HepG2 (cell line): ENCODE results near the gene SEC16A. TPM values are rescaled to one million over a fixed set of nuclear protein-coding genes. Genes with fewer than 3 reads are reported as not detected.

Source experiments
- ATAC-seq: fragments of 200-7000 bp; cut with Tn5 transposase; 3 replicates; pipeline ENCODE4 v1.9.1; 2020; ENCODE audit warnings: mild to moderate bottlenecking, moderate library complexity
- BruUV-seq: library from RNA; stranded (reverse); fragments of 400-500 nt; replicated peaks from 2 replicates; lab custom pipeline; 2021; lab: Mats Ljungman, UMichigan
- CTCF ChIA-PET: fragments of 300-600 bp; formaldehyde crosslinking; extraction: SDS; loops from one replicate; lab custom pipeline; 2021; ENCODE audit warnings: low total read pairs, inconsistent platforms, low intra/inter-chr PET ratio; lab: Yijun Ruan, JAX
- POLR2A ChIA-PET: fragments of 350-600 bp; sonication (Branson Sonifier 250); formaldehyde crosslinking; loops from one replicate; lab custom pipeline; 2020; ENCODE audit warnings: antibody characterized with exemption, inconsistent platforms; lab: Yijun Ruan, JAX
- DNase-seq: peaks from one replicate; pipeline ENCODE4 v3.0.0-alpha.2; 2015; ENCODE audit warnings: low spot score
- FAIRE-seq: peaks from 3 replicates; lab custom pipeline; 2011; peaks lifted over from hg19 to GRCh38; lab: Jason Lieb, UNC
- H2AFZ ChIP-seq: one replicate; pipeline ENCODE4 v1.6.1; 2011; ENCODE audit warnings: low read length, inconsistent platforms
- H3K27ac ChIP-seq: fragments of 300-600 bp; 3 replicates; pipeline ENCODE4 v1.8.0; 2011; ENCODE audit warnings: mixed run types, mild to moderate bottlenecking, mixed read lengths, low read length, inconsistent platforms; ENCODE audit not compliant: insufficient read depth; ENCODE audit errors: extremely low read length
- H3K27me3 ChIP-seq, 2 experiments: fragments of 200-600 bp in 1 of 2; 2 replicates in 1 of 2; 3 replicates in 1 of 2; pipeline versions ENCODE4 v1.6.0 to v1.8.0; 2011; ENCODE audit warnings: low read length in 2 of 2, mild to moderate bottlenecking in 2 of 2, moderate library complexity in 2 of 2, inconsistent platforms in 1 of 2; ENCODE audit not compliant: insufficient read depth in 2 of 2, control insufficient read depth in 1 of 2
- H3K36me3 ChIP-seq, 2 experiments: fragments of 200-600 bp in 1 of 2; replicated peaks in 1 of 2; 2 replicates in 1 of 2; 3 replicates in 1 of 2; pipeline versions ENCODE4 v1.5.1 to v1.8.0; 2011; ENCODE audit warnings: low read length in 2 of 2, inconsistent platforms in 1 of 2; ENCODE audit not compliant: insufficient read depth in 2 of 2, control insufficient read depth in 1 of 2
- H3K4me1 ChIP-seq: 2 replicates; pipeline ENCODE4 v1.5.1; 2012; ENCODE audit warnings: low read length, inconsistent platforms; ENCODE audit not compliant: insufficient read depth
- H3K4me2 ChIP-seq: 2 replicates; pipeline ENCODE4 v1.6.0; 2011; ENCODE audit warnings: low read depth, low read length, inconsistent platforms
- H3K4me3 ChIP-seq, 3 experiments: fragments of 200-600 bp in 1 of 3; sonication (generic), shearing (Covaris generic) in 1 of 3; replicated peaks in 1 of 3; 2 replicates each; pipeline ENCODE4 v1.5.1; 2011 to 2016; ENCODE audit warnings: low read length in 3 of 3, inconsistent platforms in 2 of 3, low read depth in 2 of 3, mild to moderate bottlenecking in 2 of 3, control low read depth in 1 of 3, mixed read lengths in 1 of 3; ENCODE audit not compliant: insufficient read depth in 1 of 3
- H3K79me2 ChIP-seq: one replicate; pipeline ENCODE4 v1.6.1; 2011; ENCODE audit warnings: low read length, inconsistent platforms; ENCODE audit not compliant: insufficient read depth
- H3K9ac ChIP-seq: 2 replicates; pipeline ENCODE4 v1.6.0; 2011; ENCODE audit warnings: mild to moderate bottlenecking, low read depth, low read length, inconsistent platforms; ENCODE audit not compliant: insufficient read depth
- H3K9me3 ChIP-seq: 2 replicates; pipeline ENCODE4 v1.5.1; 2012; ENCODE audit warnings: mild to moderate bottlenecking, low read length
- H4K20me1 ChIP-seq: 2 replicates; pipeline ENCODE4 v1.6.0; 2011; ENCODE audit warnings: inconsistent platforms, mild to moderate bottlenecking, low read length, moderate library complexity; ENCODE audit not compliant: insufficient read depth
- AHR ChIP-seq: IDR thresholded peaks from 2 replicates; pipeline ENCODE4 v1.6.1; 2018; ENCODE audit warnings: missing genetic modification reagents, missing compliant biosample characterization
- POLR2A ChIP-seq, 2 experiments: IDR thresholded peaks; 2 replicates each; pipeline ENCODE4 v1.6.1; 2011; ENCODE audit warnings: low read depth in 2 of 2, low read length in 2 of 2, mild to moderate bottlenecking in 1 of 2, moderate library complexity in 1 of 2; ENCODE audit not compliant: insufficient read depth in 1 of 2
- TEAD3 ChIP-seq: optimal IDR thresholded peaks from 2 replicates; pipeline ENCODE3; 2016; ENCODE audit warnings: borderline replicate concordance
- ZKSCAN8 ChIP-seq: IDR thresholded peaks from 2 replicates; pipeline ENCODE4 v1.6.1; 2016; ENCODE audit warnings: borderline replicate concordance, missing genetic modification reagents, missing compliant biosample characterization
- ZNF563 ChIP-seq: sonication (generic); formaldehyde crosslinking; IDR thresholded peaks from 2 replicates; pipeline ENCODE4 v1.8.0; 2022; ENCODE audit warnings: mild to moderate bottlenecking, moderate library complexity, missing genetic modification reagents
- WGBS: methylation state at CpG from one replicate; pipeline ENCODE4 v1.1.6; 2017; ENCODE audit warnings: low lambda C conversion rate; 5-methylcytosine and 5-hydroxymethylcytosine counted together
- in situ Hi-C: cut with HindIII; loops from 2 replicates; pipeline ENCODE4 v1.10.0; 2017; ENCODE audit warnings: low pct_unique_long_range_greater_than_20kb; ENCODE audit not compliant: extremely low pct_ligation_motif_present
- intact Hi-C: fragments of 100-400 bp; cut with micrococcal nuclease; formaldehyde crosslinking; loops from one replicate; pipeline ENCODE4 v1.10.0; 2022; ENCODE audit not compliant: unreplicated experiment
- polyA plus RNA-seq, 8 experiments: library from polyadenylated mRNA; depleted of rRNA in 3 of 8; stranded (reverse) in 7 of 8; unstranded in 1 of 8; fragments of >200 nt; fragmentation: Illumina TruSeq in 4 of 8; extraction: Trizol in 4 of 8; gene quantifications; 2 replicates each; pipeline versions ENCODE4 v1.2.1 to v1.2.3, GENCODE V29; 2011 to 2016; ENCODE audit warnings: low read depth in 4 of 8, missing spikeins in 1 of 8, mixed read lengths in 1 of 8; ENCODE audit not compliant: insufficient read depth in 1 of 8
- total RNA-seq, 5 experiments: library from RNA; depleted of rRNA; stranded (reverse); fragments of >200 nt; fragmentation: Illumina TruSeq; extraction: Trizol; gene quantifications; 2 replicates each; pipeline ENCODE4 v1.2.3, GENCODE V29; 2016; ENCODE audit warnings: low read depth in 1 of 5
- TF ChIP-seq, protein P1 (sequence below): IDR thresholded peaks from 2 replicates; pipeline ENCODE4 v1.6.1; 2016; ENCODE audit warnings: control low read depth

Gene SEC16A
- total and polyA plus RNA-seq, 2 of the 13 experiments (the other 11 are each of a cell fraction or from before 2014, with no cell fraction given) = 15.9 to 18.9 TPM

DNA sequence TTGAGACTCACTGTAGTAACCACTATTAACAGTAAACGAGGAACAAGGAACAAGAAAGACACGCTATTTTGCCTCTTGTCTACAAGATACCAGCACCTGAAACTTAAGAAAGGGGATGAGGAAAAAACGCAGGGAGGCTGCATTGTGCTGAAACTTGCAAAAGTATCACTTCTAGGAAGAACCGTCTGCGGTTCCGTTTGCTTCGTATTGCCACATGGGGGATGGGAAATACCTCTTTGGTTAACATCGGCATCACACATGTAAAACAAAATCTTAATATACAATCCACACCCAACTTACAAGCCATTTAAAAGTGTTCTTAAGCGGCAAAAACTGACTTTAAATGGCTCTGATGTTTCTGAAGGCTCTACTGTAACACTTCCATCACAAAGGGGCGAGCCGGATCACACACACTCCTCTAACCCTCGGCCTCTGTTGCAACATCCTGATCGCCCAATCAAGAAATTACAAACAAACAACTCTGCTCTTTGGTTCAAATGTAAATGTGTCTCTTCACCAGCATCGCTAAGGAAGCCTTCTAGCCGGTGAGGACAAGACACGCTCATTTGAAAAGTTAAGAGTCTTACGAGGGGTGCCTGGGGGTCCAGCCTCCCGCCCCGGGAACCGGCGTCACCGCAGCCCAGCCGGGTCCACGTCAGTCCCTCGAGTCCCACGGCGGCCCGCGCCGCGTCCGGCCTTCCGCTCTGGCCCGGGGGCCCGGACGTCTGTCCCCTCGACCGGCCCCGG, 621 bp downstream of the SEC16A start (continued):
- no peak for TF ChIP-seq AHR (CRISPR knock-in tag)
- TF ChIP-seq ZKSCAN8 = no peak
- no peak for TF ChIP-seq ZNF563 (CRISPR knock-in tag)

DNA sequence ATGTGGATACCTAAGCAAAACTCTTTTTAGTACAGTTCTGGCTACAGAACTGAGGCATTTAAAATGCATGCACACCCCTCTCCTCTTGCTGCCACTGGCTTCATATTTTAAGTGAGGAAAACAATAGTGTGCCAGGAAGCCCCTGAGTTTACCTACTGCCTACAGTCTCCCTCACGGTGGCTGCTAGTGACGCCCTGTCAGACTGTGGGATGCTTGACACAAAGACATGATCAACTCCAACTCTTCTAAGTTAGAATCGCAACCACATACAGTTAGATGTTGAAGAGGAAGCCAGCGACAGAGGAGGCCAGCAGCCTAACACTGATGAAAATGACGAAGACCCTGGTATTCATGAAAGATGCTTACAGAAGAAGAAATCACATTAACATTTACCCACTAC, 1.3 kb downstream of the SEC16A start:
- FAIRE-seq = peak; percentile 8
- TF ChIP-seq TEAD3 (CRISPR knock-in tag) (peak; percentile 13), POLR2A (IDR thresholded peaks at IDR 0.05; ENCODE audit: insufficient read depth in 1 of 2, low read depth in 2 of 2, low read length in 2 of 2) (0 out of 4 replicates have a peak, but pooled peaks of 1 of the 2 experiments have one; percentile 20)
- TF ChIP-seq, protein P1, sequence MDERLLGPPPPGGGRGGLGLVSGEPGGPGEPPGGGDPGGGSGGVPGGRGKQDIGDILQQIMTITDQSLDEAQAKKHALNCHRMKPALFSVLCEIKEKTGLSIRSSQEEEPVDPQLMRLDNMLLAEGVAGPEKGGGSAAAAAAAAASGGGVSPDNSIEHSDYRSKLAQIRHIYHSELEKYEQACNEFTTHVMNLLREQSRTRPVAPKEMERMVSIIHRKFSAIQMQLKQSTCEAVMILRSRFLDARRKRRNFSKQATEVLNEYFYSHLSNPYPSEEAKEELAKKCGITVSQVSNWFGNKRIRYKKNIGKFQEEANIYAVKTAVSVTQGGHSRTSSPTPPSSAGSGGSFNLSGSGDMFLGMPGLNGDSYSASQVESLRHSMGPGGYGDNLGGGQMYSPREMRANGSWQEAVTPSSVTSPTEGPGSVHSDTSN (CRISPR knock-in tag) = no peak
- TF ChIP-seq, all 625 proteins: peak for 2
- DNase-seq (no peak), ATAC-seq (no peak)
- peaks cover 1 to 6% of the 10 kb centered on the region in 2 experiments; a peak in 2 of 5 replicates for H3K27me3 ChIP-seq
- WGBS = 23% methylated on average over 5 of the region's 5 CpGs
- no peak overlapping the region for H2AFZ ChIP-seq
- ChIA-PET POLR2A (no interaction called here), CTCF (no interaction called here)
- in situ Hi-C loops (no loop called here), intact Hi-C loops (no loop called here)
- peaks cover 47% of the 10 kb centered on the region for H4K20me1 ChIP-seq
- peaks cover 44% of the 10 kb centered on the region for H3K79me2 ChIP-seq
- peaks cover 12 to 31% of the 10 kb centered on the region in 2 experiments; a peak in 4 of 5 replicates for H3K36me3 ChIP-seq
- peaks cover 42% of the 10 kb centered on the region for H3K4me1 ChIP-seq
- H3K4me2 ChIP-seq = peak overlapping the region; percentile 94
- no TSS peak for BruUV-seq
- peak overlapping the region; percentile 74 to 98 (median 87) for H3K4me3 ChIP-seq
- H3K9ac ChIP-seq = peak overlapping the region; percentile 99
- peak overlapping the region; percentile 92 for H3K27ac ChIP-seq
- no peaks in the 10 kb centered on the region for H3K9me3 ChIP-seq
